HFF-Myc (cell line): ENCODE results near the gene STARD13.

Experiments
- DNase-seq: peaks from one replicate; pipeline ENCODE4 v3.0.0-alpha.2; 2011; ENCODE audit warnings: low read depth; ENCODE audit errors: extremely low read depth
- H3K4me3 ChIP-seq: replicated peaks from 2 replicates; pipeline ENCODE4 v1.5.1; 2011; ENCODE audit warnings: low read depth, mild to moderate bottlenecking, control low read depth, low read length
- CTCF ChIP-seq: IDR thresholded peaks from 2 replicates; pipeline ENCODE4 v1.5.1; 2012; ENCODE audit warnings: mild to moderate bottlenecking, low read depth, low read length, control low read depth; ENCODE audit errors: missing control alignments

The STARD13 gene

GRCh38 chr13:33110386-33110712, 175.2 kb downstream of the STARD13 start:
- TF ChIP-seq CTCF, result no peak
- no peak overlapping the region for H3K4me3 ChIP-seq
- DNase-seq, result no peak

GRCh38 chr13:33109801-33110200, 175.8 kb downstream of the STARD13 start:
- peak; percentile 34 for TF ChIP-seq CTCF
- DNase-seq, result no peak
- no peak overlapping the region for H3K4me3 ChIP-seq

GRCh38 chr13:33109271-33109697, 176.3 kb downstream of the STARD13 start:
- TF ChIP-seq CTCF, result no peak
- no peak for DNase-seq
- no peak overlapping the region for H3K4me3 ChIP-seq

GRCh38 chr13:33108620-33109019, 176.9 kb downstream of the STARD13 start:
- no peak for TF ChIP-seq CTCF
- no peak for DNase-seq
- H3K4me3 ChIP-seq, result no peak overlapping the region

GRCh38 chr13:33107361-33107760, 178.2 kb downstream of the STARD13 start:
- H3K4me3 ChIP-seq, result no peak overlapping the region
- DNase-seq, result no peak
- no peak for TF ChIP-seq CTCF

- DNase-seq, result no peak
- no peak for TF ChIP-seq CTCF
- H3K4me3 ChIP-seq, result no peak overlapping the region
Observed at GRCh38 chr13:33106656-33107360, 178.7 kb downstream of the STARD13 start.
